Measurements from ENCODE around the gene LGALS3BP.

DNA sequence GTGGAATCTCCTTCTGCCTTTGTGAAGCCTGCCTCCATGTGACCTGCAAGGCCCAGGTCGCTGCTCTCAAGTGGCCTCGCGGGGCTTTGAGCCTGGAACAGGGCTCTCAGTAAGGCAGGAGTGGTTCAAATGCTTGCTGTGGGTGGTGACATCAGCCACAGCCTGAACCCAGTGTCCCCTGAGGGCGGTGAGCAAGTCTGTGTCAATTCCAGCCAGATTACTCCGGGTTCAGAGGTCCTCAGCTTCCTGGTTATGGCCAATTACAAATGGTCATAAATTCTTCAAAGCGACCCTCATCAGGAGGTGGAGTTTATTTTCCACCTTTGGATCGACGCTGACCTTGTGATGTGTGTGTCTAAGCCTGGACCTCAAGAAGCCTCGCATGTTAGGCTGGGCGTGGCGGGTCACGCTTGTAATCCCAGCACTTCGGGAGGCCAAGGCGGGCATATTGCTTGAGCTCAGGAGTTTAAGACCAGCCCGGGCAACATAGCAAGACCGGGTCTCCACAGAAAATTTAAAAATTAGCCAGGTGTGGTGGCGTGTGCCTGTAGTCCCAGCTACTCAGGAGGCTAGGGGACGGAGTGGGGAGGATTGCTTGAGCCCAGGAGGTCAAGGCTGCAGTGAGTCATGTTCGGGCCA lies 17.3 kb downstream of the LGALS3BP start:
- TF ChIP-seq, protein P1, sequence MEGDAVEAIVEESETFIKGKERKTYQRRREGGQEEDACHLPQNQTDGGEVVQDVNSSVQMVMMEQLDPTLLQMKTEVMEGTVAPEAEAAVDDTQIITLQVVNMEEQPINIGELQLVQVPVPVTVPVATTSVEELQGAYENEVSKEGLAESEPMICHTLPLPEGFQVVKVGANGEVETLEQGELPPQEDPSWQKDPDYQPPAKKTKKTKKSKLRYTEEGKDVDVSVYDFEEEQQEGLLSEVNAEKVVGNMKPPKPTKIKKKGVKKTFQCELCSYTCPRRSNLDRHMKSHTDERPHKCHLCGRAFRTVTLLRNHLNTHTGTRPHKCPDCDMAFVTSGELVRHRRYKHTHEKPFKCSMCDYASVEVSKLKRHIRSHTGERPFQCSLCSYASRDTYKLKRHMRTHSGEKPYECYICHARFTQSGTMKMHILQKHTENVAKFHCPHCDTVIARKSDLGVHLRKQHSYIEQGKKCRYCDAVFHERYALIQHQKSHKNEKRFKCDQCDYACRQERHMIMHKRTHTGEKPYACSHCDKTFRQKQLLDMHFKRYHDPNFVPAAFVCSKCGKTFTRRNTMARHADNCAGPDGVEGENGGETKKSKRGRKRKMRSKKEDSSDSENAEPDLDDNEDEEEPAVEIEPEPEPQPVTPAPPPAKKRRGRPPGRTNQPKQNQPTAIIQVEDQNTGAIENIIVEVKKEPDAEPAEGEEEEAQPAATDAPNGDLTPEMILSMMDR (IDR thresholded peaks at IDR 0.05), result no peak
- TF ChIP-seq, protein P2, sequence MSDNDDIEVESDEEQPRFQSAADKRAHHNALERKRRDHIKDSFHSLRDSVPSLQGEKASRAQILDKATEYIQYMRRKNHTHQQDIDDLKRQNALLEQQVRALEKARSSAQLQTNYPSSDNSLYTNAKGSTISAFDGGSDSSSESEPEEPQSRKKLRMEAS (CRISPR knock-in tag; IDR thresholded peaks at IDR 0.05), result no peak
- TF ChIP-seq, protein P3, sequence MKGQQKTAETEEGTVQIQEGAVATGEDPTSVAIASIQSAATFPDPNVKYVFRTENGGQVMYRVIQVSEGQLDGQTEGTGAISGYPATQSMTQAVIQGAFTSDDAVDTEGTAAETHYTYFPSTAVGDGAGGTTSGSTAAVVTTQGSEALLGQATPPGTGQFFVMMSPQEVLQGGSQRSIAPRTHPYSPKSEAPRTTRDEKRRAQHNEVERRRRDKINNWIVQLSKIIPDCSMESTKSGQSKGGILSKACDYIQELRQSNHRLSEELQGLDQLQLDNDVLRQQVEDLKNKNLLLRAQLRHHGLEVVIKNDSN (CRISPR knock-in tag; IDR thresholded peaks at IDR 0.05), result no peak
- TF ChIP-seq TEAD4 (CRISPR knock-in tag; IDR thresholded peaks at IDR 0.05), result no peak
- no peak for TF ChIP-seq PRRX2 (CRISPR knock-in tag; IDR thresholded peaks at IDR 0.05)
- no peak for TF ChIP-seq ZNF416 (CRISPR knock-in tag; IDR thresholded peaks at IDR 0.05)

Measured in WTC11 (cell line).